GM21447 (cell line): ENCODE measurements around the gene PTPRM.

ENCODE experiments used
- ATAC-seq: cut with Tn5 transposase; IDR thresholded peaks from one replicate; pipeline ENCODE4 v1.9.1; 2021; ENCODE audit not compliant: unreplicated experiment

PTPRM gene

DNA sequence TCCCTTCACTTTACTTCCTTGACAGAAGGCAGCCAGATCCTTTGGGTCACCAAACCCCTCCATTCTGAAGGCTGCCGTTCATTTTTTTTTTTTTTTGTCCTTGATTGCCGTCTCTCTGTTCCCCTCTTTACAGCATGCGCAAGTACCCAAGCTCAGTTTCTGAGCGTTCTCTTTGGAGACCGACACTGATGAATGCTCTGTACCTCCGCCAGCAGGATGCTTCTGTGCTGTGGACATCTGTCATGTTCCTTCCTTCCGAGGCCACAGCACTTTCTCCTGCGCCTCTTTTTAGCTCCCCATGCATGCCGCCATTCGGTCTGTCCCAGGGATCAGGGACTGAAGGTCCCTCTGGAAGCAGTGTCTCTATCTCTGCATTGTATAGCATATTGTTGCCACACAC is 763.5 kb downstream of the PTPRM start:
- no peak for ATAC-seq

DNA sequence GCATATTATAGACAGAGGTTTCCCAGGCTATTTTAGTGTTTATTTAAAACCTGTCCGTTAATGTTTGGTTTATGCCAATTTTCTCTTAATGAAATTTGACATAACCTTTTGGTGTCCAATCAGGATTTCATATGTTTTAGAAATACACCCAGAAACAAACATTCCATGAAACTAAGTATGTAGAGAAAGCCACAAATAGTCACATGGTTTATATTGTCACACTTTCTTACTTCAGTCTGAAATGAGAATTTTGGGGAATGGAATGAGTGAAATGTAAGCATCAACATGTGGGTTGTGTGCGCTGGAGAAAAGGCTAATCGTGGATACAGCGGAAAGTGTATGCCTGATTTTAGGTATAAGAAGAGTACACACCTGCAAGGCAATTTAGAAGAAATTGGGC is 765.2 kb downstream of the PTPRM start:
- ATAC-seq, result no peak

DNA sequence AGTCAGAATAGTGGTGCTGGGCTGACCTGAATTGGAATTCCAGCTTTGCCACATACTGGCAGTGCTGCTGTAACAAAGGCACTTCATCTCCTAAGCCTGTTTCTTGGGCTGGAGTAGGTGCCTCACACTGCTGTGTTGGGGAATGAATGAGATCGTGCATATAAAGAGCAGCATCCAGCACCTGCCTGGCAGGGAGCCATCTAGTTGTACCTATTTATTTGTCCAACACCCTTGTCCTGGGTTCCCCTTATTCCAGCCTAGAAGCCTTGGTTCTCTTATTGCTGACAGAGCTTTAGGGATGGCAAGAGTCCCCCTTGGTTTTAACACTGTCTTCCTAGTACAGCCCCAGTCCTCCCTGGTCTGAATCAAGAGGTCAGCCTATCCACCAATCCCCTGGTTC is 766.8 kb downstream of the PTPRM start:
- no peak for ATAC-seq

DNA sequence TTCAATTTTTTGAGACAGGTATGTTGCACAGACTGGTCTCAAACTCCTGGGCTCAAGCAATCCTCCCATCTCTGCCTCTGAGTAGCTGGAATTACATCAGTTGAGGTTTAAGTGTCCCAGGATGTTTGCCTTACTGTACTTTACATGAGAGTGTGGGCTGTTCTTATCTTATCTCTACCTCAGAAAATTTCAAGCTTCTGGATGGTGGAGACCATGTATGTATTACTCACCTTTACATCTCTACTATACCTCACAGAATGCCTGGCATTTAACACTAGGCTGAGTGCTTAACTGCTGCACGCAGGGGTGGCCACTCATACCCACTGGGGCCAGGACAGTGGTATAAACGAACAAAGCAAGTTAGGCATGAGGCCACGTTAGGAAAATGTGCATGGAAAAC is 770.1 kb downstream of the PTPRM start:
- ATAC-seq, result no peak

DNA sequence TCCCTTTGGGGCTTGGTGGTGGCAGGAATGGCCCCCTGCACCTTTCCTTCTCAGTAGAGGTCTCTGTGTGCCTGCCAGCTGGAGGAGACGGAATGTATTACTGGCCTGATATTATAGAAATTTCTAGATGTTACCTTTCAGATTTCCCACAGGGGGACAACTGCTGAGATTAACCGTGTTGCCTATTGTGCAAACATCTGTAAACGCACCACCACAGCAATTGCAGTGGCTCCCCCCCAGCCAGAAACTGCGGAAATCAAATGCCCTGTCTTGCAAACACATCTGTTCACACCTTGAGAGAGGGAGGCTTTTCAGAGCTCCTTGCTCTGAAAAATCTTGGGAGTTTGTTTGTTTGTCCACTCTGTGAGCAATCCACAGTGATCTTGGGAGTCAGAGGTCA is 772.1 kb downstream of the PTPRM start:
- ATAC-seq, result no peak

DNA sequence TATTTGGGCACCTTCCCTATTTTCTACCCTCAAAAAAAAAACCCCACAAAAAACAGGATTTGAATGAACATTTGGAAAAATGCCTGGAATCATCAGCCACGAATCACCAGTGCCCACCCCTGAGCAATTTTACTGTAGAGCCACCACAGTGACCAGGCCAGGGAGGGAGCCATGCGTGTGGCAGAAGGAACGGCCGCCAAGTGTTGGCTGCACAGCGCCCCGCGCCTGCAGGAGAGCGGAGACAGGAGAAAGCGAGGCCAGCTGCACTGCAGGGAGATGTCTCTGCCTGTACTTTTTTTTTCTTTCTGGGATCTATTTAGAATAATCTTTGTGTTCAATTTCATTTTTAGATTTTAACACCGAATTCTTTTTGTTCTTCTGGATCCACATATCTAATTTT is 772.8 kb downstream of the PTPRM start:
- no peak for ATAC-seq

DNA sequence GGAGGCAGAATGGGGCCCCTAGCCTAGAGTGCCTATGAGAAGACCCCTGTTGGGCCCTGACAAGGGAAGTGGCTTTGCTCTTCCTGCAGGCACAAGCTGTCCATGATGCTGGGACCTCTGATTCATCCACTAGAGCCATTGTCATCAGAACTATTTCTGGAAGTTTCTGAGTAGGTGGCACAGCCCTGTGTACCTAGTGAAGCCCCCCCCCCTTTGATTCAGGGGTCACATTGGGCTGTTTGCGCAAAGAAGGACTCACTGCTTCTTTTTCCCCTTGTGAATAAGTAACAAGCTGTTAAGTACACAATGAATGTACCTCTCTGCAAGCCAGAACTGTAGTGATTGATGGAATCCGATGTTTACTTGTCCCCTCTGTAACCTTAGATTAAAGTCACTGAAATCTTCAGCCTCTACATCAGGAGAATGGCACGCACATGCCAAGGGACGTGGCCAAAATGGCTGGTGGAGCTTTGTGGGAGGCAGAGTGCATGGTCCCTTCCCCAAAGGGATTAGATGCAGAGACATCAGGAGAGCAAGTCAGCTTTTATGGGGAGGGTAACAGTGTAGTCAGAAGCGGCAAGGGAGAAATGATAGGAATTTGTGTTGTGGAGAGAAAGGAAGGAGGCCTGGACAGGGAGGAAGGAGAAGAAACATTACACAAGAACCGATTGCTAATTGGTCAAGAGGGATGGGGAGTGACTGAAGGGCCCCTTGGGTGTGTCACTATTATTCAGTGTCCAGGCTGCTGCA is 774.5 kb downstream of the PTPRM start:
- ATAC-seq, result no peak

DNA sequence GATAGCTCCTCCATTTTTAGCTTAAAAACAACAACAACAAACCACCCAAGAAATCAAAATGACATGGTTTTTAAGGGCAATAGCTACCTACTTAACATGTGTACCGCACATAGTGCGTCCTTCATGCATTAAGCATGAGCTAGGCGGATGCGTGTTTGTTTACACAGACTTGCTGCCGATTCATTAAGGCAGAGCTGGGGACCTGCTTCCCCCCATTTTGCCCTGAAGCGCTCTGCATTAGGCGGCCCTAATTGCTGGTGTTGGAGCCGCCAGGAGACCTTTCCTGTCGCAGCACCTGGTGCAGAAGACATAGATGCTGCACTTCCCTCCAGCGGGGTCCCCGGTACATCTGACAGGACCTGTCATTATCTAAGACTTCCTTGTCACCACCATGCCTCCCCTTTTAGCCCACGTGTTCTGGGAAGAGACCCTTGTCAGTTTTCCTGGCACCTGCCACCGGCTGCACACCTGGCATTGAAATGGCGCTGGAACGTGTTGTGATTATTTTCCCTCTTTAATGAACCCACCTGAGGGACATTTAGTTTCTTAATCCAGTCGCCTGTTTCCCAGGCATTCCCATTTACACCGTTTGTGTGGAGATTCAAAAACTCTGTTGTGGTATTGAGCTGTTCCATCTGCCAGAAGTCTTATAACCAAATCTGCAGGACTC is 781.1 kb downstream of the PTPRM start:
- ATAC-seq, result no peak

DNA sequence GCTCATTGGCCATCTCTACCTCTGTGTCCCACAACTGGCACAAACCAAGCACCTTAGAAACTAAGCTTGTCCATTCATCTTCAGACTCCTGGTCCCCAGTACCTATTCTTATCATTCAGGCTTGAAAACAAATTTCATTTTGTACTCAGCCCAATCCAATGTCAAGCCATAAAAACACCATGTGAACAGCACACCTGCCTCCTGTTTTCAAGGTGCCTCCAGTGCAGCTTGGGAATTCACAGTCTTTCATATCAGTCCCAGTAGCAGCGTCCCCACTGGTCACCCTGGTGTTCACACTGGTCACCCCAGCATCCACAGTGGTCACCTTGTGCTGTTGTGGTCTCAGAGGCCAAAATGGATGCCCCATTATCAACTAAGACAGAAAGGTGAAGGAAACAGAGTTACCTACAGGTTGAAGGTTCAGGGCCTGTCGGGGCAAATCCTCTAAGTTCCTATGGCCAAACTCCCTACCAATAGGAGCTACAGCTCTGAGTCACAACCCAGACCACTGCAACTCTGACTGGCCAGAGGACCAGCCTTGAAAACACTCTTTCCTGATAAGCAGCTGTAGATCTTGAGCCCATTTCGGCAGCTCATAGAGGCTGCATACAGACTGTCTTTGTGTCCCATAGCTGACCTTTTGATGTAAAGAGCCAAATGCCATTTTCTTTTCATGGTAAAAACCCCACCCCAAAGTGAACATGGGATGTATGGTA is 782.6 kb downstream of the PTPRM start:
- ATAC-seq, result no peak

DNA sequence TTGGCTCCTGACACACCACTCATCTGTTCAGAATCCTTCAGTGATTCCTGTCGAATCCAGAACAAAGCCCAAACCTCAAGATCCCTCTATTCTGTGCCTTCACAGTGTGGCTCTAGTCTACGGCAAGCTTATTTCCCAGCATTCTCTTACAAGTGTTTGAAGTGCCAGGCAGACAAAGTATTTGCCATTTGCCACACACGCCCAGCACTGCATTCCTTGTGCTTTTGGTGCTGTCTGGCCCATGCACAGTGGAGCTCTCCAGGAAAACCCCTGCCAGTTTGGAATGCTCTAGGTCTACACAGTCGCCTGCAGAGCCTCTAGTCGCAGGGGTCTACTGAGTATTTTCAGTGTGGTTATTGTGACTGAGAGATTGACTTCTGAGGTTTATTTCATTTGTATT is 783.5 kb downstream of the PTPRM start:
- ATAC-seq, result no peak

DNA sequence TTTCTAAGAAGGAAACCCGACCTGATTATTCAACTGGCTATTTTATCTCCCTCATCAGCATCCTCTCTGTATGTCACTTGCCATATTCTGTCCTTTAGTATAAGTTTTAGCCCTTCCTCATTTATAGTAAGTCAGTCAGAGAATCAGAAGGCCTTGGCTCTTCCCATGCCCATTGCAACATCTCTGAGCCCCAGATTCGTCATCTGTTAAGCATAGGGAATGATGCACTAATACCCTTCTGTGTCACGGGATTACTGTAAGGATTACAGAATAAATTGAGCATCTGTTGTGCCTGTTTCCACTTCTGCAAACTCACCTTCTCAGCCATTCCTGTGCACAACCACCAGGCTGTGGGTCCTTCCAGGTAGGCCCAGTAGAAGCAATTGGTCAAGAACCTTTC is 784.0 kb downstream of the PTPRM start:
- no peak for ATAC-seq

DNA sequence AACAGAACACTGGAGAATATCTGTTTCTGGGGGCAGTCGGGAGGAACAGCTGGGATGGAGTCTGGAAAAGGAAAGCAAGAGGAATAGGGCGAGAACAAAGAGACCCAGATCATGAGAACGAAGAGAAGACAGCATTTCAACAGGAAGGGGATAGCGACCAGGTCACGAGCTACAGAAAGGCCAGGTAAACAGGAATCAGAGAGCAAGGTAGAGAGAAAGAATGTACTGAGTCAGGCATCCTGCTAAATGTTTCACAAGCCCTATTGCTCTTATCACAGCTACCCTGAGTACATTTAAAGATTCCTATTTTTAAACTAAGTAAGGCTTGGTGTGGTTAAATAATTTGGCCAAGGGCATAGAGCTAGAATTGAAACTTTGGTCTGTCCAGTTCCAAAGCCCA is 787.2 kb downstream of the PTPRM start:
- ATAC-seq, result no peak

DNA sequence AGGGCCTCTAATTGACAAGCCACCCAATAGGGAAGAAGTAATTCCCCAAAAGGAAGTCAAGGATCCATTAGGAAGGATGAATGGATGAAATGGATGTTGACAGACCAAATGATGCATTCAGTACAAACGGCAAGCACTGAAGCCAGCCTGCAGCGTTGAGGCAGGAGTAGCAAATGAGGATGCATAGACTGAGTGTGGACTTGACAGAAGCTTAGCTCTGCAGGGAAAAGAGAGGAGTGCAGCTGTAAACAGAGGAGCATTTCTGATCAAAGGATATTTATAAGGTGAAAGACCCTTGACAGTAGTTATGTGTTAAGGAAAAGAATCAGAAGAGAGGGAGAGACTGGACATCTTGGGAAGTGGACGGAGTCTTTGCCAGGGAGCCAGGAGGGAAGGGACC is 788.9 kb downstream of the PTPRM start:
- no peak for ATAC-seq

DNA sequence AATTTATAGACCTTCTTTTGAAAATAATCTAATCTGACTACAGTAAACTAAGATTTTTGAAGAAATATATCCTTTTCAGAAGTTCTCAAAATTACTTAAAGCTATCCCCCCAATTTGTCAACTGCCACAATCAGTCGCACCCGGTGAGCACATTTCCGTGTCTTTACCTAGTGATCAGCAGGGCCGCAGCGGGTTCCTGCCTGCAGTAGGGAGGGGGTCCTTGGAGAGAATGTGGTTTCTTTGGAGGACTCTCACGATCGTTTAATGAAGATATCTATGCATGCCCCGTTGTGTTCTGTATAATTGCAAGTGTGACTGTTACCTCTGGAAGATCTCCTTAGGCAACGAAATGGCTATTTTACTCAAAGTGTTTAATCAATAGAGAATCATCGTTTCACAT is 790.2 kb downstream of the PTPRM start:
- ATAC-seq, result no peak

DNA sequence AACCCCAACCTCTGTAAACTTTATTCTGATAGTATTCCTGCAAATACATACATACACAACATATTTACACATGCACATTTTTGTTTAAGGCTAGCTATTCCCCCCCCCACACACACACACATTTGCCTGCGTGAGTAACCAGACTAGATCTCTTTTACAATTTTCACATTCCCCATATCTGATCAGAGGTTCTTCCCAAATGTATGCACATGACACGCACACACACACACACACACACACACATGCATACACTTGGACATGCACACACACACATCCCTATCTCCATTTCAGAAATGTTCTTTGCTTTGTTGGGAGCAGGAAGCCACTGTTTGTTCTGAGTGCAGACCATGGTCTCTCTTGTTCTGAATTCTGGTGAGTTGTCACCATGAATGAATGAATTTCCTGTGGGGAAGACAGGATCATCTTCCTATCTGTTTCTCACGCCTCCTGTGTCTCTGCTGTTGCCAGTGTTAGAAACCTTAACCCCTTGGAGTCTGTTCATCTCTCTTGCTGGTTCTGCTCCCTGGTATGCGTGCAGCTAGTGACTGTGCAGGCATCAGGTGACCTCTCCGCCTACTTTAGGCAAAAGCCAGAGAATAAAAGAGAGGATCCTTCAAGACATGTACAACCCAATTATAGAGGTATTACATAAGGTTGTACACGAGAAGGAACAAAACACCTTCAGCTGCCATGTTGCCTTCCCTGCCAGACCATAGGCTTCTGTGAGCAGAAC is 791.1 kb downstream of the PTPRM start:
- ATAC-seq, result no peak

DNA sequence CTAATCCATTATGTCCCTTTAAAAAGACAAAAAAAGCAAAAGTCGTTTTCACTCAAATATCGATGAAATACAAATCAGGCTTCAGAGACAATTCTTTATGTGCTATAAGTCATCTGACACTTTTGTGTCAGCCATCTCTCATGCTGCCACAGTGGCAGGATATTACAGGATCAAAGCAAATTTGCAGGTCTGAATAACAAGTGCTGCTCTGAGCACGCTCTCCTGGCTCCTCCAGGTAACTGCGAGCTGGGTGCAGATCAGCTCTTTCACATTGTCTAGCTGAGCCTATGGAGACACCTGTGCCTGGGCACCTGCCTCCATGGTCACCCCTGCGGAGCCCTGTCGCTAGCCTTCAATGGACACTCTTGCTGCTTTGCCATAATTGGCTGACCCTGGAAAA is 792.0 kb downstream of the PTPRM start:
- ATAC-seq, result no peak

DNA sequence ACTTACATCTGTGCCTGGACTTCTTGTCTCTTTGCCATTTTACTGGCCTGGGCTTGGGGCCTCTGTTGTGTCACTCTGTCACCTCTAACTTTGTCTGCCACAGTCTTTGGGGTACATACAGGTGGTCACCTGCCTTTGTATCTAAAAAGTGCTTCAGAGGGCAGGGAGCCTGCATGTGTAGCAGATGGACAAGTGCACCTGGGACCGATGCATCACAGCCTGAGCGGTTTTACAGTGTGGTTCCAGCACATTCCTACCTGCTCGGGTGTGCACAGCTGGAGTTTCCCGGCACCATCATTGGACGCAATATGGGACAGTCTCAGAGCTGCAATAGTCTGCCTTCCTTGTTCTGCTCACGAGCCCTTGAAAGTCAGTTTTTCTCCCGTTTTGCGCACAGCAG is 792.4 kb downstream of the PTPRM start:
- no peak for ATAC-seq

DNA sequence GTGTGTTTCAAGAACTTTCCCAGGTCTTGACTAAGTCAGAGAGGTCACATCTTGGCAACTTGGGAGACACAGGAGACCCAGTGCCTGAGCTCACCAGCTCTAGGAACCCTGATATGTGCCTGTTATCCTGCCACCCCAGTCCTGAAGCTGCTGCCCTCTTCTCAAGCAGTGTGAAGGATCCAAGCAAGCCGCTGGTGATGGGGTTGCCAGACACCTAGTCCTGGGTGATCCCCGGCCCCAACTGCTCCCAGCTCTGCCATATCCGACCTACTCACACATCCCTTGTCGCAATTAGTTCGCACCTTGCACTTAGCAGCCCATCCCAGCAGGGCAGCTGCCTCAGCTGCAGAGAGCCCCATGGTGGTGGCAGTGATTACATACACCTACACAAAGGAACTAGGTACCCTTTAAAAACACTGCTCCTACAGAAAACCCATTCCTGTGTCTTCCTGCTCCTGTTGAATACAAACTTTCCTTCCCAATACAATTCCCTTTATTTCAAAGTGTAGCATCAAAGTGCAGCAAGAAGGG is 794.9 kb downstream of the PTPRM start:
- ATAC-seq, result no peak

DNA sequence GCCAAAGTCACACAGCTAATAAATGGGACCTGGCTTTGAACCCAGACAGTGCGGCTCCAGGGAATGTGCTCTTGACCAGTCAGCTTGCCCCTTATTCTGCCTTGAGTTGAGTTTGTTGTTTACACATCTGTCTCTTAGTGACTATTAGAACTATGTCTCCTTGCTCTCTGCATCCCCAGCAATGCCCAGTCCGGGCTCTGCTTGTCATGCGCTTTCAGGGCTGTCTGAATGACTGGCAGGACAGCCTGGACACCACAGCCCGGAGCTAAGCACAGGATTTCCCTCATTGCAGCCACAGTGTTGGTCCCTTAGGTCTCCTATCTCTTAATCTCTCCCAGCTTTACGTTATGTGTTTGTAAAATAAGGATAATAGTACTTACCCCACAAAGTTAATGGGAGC is 795.7 kb downstream of the PTPRM start:
- ATAC-seq, result no peak

DNA sequence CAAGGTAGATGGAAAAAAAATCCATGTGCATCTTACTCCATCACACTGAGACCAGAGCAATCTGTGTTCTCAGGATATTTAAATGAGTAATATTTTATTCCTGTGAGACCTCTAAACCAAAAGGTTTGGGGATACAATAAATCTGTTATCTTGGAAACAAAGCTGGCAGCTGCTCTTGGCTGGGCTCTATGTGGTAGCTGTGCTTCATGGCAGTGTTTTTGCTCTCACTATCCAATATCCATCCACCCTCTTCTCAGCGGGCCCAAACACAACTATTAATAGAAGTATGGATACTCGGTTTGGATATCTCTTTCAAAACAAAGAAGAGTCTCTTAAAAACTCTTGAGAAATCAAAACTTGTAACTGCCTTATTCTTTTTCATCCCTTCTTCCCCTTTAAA is 797.3 kb downstream of the PTPRM start:
- no peak for ATAC-seq

DNA sequence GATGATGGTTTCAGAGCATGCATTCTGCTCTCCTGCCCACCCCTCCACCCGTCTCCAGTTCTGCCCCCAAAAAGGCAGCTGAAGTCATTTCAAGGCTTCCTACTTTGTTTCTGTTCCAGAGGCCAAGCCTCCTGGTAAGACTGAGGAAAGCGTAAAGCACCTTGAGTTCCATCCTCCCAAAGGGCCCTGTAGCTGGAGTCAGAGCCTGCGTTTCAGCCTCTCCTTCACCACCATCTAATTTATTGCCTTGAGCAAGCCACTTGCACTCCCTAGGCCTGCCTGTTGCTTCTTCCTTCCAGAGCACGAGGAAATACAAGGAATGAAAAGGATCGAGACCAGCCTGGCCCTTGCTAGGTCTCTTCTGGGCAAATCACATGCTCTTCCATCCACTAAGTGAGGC is 797.9 kb downstream of the PTPRM start:
- ATAC-seq, result no peak
